ENCODE measurements around the gene SCFD2.

The SCFD2 gene

GRCh38 chr4:53132132-53132891 lies 233.5 kb downstream of the SCFD2 start:
- no peak for FAIRE-seq

- no peak for FAIRE-seq
Observed at GRCh38 chr4:53131562-53131925, 234.3 kb downstream of the SCFD2 start.

DNA sequence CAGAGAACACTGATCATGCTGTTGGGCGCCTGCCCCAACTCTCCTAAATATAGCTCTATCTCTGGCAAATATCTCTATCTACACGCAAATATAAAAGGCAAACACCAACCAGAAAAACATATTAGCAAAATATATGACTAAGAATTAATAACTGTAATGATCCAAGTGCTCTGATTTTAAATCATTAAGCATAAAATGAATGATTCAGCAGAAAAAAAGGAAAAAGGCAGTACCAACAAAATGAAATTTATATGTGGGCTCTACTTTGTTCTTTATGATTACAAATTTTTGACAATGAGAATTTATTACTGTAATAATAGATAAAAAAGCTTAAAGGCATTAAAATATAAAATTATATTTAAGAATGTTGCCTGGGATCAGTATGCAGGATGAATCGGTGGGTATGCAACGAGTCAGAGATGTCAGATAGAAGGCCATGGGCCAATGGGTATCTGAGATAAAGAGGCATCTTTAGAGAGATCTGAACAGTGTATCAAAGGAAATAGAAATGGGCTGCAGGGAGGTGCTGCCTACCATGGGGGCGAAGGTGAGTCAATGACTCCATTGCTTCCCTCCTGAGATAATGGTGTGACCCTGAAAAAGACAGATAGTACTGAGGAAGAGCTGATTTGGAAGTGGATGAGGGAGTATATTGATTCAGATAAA lies 234.8 kb downstream of the SCFD2 start:
- FAIRE-seq, result no peak

DNA sequence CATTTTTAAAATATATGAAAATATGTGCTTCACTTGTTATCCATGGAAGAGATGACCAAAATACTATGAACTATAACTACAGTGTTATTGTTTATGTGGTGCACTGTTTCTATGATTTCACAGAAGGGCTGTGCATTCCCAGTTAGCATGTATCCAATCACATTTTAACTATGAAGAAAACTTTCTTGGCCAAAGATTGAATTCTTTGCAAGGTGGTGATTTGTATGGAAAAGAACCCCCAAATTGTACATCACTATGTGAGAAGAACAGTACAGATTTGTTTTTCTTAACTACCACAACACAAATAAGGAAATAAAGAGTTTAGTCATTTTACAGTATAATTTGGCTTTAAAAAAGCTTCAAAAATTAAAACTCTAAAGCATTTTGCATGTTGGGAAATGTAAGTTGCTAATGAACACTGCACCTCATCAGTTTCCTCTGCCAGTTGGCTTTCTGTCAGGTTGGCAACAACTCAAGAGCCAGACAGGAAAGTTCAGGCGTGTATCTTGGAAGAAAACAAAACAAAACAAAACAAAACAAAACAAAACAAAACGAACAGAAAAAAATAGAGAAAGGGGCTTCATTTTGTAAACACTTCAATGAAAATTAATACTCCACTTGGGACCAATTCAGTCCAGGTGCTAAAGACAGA lies 237.0 kb downstream of the SCFD2 start:
- FAIRE-seq, result no peak

DNA sequence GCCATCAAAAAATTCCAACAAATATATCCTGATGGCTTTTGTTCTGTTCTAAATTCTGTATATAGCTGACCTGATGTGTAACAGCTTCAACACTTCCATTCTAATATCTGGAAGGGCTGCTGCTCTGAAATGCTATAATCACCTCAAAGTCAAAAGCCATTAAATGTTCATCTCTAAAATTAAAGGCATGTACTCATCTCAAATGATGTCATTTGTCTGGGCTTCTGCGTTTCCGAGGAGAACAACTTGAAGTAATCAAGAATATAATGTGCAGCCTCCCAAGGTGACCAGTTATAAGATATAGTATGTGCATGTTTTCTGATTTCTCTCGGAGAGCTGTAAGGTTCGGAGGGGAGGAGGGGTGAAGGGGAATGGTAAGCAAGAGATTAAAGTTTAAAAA lies 237.6 kb downstream of the SCFD2 start:
- FAIRE-seq, result no peak

DNA sequence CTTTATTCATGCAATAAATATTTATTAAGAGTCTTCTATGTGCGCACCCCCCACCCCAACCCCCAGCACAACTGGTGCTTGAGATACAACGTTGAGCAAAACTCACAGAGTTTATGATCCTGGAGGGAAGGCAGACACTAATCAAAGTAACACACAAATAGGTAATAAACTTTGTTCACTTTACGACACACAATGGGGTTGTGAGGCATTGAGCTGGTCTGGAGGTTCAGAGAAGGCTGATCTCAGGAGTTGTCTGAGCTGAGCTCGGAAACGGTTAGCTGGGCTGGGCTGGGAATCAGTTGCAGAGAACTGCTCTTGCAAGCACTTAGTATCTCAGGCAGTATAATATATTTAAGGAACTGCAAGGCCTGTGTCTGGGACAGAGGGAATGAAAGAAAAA lies 238.5 kb downstream of the SCFD2 start:
- no peak for FAIRE-seq

DNA sequence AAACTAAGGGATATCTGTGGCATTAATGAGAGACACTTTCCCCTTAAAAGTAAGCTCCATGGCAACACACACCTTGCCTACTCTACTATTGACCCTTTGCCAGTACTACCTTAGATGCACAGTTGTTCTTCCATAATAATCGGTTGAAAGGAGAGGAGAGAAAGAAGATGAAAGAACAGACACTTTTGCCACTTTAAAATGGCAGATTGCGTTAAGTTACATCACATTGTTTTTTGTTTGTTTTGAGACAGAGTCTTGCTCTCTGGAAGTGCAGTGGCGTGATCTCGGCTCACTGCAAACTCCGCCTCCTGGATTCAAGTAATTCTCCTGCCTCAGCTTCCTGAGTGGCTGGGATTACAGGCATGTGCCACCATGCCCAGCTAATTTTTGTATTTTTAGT lies 239.8 kb downstream of the SCFD2 start:
- FAIRE-seq, result no peak

DNA sequence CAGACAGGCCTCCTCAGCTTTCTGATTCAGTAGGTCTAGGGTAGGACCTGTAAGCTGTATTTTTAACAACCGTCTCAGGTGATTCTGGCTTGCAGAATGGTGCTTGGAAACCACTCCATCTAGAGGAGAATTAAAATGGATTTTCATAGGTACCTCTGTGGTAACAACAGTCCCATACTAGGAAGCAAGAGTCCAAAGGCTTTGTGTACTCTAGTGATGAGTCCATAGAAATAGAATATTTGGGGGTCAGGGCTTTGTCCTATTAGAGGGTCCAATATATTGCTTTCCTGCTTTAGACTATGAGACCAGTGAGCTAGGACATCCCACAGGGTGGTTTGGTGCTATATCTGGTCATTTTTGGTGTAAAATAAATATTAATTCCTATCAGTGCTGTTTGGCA lies 242.0 kb downstream of the SCFD2 start:
- no peak for FAIRE-seq

- no peak for FAIRE-seq
Observed at GRCh38 chr4:53123171-53123570, 242.7 kb downstream of the SCFD2 start.

DNA sequence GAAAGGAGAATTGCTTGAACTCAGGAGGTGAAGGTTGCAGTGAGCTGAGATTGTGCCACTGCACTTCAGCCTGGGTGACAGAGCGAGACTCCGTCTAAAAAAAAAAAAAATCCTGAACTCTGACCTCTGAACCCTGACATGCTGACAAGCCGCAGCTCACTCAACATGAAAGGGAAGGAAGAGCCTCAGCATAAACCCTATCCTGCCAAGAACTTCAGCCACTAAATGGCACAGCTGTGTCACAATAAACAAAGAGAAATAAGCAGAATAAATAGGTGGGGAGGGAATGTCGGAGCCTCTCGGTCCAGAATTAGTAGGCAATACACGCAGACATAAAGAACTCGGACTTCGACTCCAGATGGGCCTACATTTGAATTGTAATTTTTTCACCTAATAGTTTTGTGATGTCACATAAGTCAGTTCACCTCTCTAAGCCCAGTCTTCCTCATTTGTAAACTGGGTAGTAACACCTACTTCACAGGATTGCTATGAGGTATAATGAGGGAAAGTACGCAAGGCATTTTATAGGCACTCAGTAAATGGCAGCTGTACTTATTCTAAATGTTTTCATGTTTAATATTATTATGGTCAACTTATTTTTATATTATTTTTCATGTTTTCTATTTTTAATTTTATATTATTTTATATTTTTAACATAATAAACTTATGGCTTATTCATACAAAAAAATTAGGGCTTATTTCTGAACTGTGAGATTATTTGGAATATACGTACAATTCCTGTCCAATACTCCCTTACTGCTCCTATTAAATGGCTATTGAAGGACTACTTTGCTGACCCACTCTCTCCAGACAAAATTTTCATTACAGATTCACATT lies 243.4 kb downstream of the SCFD2 start:
- no peak for FAIRE-seq

DNA sequence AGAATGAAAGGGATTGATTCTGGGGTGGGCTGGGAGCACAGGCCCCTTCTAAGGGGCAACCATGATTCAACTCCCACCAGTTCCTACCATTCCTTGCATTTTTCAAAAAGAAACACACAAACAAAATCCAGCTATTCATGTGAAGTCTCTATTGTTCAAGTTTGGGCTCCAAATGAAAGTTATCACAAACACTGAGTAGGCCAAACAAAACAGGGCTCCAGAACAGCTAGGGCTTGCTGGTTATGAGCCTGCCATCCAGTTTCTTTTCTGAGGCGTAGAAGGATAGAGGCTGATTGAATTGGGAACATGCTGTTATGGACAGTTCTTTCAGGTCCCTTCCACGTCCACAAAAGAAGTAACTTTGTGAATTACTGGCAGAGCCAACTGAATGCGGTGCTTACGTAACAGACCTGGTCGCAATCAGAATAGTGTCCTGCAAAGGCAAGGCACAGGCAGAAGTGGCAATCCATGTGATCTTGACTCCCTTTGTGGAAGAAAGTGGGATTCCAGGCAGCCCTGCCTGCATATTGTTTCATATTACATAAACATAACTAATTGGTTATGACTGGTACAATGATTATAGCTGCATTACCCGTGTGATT lies 244.5 kb downstream of the SCFD2 start:
- no peak for FAIRE-seq

DNA sequence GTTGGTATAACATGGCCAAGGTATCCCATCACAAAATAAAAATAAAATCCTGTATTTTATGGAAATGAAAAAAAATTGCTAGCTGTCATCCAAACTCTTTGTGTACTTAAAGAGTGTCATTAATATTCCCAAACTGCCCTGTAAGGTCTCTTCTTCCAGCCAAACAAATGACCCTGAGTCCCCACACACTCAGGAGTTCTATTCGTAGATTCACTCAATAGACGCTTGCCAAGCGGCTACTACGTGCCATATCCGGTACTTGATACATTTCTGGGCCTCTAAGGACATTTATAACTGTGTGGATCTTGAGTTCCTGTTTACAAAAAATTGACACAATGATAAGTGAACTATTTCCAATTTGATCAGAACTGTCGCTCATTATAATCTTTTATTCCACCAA lies 245.1 kb downstream of the SCFD2 start:
- FAIRE-seq, result no peak

GRCh38 chr4:53119680-53120079 lies 246.2 kb downstream of the SCFD2 start:
- FAIRE-seq, result no peak

DNA sequence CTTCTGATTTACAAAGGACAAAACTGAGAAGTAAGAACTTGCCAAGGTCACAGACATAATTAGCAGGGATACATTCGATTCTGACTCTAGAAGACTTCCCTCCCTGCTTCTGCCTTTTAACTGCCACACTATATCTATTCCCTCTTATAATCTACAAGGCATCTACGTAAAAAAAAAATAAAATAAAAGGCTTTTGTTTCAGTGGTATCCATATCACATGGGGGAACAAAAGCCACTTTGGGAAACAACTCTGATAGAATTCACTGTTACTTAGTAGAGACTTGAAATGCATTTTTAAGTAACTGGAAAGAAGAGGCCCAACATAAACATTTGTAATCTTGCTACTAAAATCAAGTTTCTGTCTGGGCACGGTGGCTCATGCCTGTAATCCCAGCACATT lies 247.2 kb downstream of the SCFD2 start:
- no peak for FAIRE-seq

GRCh38 chr4:53116954-53117353 lies 248.9 kb downstream of the SCFD2 start:
- FAIRE-seq, result no peak

GRCh38 chr4:53113431-53114225 lies 252.2 kb downstream of the SCFD2 start:
- FAIRE-seq, result no peak

DNA sequence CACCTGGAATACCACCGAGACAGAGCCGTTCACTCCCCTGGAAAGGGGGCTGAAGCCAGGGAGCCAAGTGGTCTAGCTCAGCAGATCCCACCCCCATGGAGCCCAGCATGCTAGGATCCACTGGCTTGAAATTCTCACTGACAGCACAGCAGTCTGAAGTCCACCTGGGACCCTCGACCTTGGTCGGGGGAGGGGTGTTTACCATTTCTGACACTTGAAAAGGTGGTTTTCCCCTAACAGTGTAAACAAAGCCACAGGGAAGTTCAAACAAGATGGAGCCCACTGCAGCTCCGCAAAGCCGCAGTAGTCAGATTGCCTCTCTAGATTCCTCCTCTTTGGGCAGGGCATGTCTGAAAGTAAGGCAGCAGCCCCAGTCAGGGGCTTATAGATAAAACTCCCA lies 260.5 kb downstream of the SCFD2 start:
- FAIRE-seq, result no peak

DNA sequence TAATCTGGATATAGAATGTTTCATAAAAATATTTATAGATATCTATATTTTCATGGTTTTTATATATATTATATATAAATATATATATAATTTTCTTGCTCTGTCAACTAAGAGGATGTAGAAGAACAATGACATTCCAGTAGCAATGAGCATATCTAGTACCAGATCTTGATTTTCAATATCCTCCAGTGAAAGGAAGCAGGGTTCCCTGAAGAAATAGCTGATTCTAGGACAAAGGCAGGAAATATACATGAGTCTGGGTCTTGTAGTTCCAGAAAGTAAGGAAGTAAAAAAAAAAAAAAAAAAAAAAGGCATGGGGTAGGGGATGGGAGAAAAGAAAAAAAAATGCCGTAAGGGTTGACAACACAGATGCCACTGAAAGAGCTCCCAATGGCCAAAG lies 262.4 kb downstream of the SCFD2 start:
- FAIRE-seq, result no peak

DNA sequence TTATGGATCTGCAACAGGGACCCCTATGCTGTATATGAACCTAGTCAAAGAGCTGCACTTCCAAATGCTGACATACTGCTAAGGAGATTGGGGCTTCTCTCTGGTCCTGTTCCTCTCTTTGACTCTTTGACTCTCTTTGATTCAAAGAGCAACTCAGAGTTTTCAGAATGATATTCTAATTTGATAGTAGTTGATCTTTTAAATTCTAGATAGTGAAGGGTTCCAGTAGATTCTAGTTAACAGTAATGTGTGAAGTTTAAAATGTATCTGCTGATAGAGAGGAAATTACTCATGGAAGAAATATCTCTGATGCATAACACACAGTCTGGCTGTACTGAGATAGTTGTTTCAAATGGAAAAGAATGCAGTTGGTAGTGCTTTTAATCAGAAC lies 264.7 kb downstream of the SCFD2 start:
- FAIRE-seq, result no peak

DNA sequence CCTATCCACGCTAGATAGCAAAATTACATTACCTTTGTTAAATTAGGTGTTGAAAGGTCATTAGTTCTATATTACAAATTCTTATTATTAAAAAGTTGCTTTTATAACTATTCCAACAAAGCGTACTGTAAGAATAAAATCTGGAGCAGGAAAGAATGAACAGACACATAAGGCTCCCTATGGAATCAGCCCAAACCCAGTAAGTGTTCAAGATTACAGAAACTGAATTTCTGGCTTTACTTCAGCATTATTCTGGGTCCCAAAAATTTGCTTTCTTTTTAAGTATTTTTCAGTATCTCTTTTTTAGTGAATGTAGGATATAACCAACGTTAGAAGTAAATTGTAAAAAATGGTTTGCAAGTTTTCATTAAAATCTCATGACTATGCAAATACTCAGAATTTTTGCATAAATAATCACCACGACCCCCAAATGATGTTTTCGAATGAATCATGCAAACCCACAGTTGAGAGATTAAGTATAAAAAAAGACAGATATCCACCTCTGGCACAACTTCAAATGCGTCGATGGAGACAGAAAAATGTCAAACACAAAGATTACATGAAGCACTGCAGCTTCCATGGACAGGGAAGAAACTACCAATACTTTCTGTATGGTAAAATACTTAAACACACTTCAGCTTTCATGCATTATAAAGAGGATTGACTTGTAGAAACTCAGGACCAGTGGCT lies 265.2 kb downstream of the SCFD2 start:
- no peak for FAIRE-seq

- no peak for FAIRE-seq
Observed at GRCh38 chr4:53098681-53099121, 267.2 kb downstream of the SCFD2 start.

Measured in TTC549 (cell line).